NCI-H1105 treated with DMSO at 0.1 percent for 48 hours (cell line): ENCODE measurements around the gene MRPL12.
A peak's percentile ranks its signal among the peaks of the same experiment; 100 is the strongest.

Experiments used
- DNase-seq: peaks from one replicate; lab custom pipeline; 2025; lab: John Stamatoyannopoulos, UW

Gene MRPL12

DNA sequence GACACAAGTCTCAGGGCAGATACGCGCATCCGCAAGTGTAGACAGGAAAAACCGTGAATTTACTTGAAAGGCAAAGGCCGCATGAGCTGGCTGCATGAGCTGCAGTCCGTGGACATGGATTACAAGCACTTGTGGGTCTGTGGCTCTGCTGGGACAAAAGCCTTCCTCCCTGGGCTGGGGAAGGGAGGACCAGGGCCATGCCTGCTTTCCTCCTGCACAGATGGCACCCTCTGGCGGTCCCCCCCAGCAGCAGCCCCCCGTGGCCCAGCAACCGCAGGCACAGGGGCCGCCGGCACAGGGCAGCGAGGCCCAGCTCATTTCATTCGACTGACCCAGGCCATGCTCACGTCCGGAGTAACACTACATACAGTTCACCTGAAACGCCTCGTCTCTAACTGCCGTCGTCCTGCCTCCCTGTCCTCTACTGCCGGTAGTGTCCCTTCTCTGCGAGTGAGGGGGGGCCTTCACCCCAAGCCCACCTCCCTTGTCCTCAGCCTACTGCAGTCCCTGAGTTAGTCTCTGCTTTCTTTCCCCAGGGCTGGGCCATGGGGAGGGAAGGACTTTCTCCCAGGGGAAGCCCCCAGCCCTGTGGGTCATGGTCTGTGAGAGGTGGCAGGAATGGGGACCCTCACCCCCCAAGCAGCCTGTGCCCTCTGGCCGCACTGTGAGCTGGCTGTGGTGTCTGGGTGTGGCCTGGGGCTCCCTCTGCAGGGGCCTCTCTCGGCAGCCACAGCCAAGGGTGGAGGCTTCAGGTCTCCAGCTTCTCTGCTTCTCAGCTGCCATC lies 1.7 kb upstream of the MRPL12 start:
- no peak for DNase-seq

DNA sequence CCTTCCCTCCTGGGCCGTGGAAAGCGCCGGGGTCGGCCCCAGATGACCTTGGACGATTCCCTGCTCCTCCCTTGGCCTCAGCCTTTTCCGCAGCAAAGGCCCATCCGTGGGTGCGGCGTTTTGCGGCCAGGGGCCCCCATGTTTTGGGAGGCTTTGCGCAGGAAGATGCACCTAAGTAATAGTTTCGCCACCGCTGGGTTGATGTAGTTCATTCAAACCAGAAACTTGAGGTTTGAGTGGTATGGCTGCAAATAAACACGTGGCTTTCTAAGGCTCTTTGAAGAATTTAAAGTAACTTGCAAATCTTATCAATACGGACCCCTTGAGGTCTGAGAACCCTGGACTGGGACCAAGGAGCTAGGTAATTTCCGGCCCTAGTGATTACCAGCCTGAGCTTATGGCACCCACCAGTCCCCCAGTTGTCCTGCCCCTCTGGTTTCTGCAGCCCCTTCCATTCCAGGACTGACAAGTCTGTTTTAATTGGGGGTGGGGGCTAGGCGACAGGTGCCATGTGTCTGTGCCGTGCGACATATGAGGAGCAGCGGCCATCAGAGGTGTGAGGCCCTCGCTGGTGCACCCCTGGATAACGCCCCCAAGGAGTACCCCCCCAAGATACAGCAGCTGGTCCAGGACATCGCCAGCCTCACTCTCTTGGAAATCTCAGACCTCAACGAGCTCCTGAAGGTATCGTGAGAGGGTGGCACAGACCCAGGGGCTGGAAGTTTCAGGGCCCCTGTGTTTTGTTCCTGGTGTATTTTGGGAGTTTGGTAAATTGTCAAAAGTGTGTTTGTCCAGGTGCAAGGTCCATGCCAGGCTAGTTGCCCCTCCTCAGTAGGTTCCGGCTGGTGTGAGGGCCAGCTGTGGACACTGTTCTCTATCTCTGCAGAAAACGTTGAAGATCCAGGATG lies 834 bp downstream of the MRPL12 start:
- no peak for DNase-seq

DNA sequence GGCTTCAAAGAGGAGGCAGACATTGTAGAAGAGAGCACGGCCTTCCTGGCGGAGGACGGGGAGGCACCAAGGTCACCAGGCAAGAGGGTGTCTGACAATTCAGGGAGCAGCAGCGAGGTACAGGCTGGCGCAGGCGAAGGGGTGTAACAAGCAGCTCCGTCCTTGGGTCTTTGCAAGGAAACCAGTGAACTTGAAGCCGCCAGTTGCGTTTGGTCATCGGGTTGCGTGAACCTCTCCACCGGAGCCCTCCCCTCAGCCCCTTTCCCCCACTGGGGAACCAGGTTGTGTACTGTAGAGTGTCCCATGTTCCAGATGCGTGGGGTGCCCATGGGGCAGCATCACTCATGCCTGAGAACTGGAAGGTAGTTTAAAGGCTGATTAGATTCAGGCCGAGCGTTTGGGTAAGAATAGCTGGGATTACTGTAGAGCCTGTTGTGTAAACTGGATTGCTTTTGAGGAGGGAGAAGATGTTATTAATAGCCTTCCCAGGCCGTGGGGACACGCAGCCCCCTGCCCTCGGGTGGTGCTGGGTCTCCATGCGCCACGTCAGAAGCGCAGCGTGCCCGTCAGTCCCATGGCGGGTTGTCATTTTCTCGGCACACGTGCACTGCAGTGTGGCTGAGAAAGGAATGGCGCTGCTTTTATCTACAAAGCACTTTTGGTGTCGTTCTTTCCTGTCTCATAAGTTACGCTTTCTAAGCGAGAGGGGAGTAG lies 2.5 kb downstream of the MRPL12 start:
- no peak for DNase-seq

DNA sequence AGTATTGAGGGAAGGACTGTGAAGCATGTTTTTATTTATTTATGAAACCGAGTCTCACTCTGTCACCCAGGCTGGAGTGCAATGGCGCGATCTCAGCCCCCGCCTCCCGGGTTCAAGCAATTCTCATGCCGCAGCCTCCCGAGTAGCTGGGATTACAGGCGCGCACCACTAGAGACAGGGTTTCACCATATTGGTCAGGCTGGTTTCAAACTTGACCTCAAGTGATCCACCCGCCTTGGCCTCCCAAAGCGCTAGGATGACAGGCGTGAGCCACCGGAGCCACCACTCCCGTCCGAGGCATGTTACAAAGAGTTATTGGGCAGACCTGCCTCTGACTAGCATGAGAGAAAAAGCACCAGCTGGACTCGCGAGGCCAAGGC lies 3.1 kb downstream of the MRPL12 start:
- no peak for DNase-seq

DNA sequence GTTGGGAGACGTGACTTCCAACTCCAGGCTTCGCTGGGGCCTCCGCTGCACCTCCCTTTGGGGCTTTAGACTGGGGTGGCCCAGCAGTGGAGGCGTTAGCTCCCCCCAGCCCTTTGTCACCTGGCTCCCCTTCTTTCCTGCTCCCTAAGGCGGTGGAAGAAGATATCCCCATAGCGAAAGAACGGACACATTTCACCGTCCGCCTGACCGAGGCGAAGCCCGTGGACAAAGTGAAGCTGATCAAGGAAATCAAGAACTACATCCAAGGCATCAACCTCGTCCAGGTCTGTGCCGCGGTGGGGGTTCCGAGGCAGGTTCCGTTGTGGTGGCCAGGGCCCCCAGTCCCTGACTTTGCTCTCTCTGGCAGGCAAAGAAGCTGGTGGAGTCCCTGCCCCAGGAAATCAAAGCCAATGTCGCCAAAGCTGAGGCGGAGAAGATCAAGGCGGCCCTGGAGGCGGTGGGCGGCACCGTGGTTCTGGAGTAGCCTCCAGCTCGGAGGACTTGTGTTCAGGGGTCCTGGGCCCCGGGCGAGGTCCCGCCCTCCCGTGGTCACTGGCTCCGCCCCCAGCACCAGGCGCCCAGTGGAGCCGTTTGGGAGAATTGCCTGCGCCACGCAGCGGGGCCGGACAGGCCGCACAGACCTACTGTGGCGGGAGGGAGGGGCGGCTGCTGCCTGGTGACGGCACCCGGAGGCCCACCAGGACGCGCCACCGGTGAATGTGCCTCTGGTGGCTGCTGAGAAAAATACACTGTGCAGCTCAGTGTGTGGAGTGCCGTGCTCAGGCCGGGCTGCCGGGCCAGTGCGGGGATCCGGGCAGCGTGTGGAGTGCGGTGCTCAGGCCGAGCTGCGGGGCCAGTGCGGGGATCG lies 3.8 kb downstream of the MRPL12 start:
- DNase-seq = no peak

DNA sequence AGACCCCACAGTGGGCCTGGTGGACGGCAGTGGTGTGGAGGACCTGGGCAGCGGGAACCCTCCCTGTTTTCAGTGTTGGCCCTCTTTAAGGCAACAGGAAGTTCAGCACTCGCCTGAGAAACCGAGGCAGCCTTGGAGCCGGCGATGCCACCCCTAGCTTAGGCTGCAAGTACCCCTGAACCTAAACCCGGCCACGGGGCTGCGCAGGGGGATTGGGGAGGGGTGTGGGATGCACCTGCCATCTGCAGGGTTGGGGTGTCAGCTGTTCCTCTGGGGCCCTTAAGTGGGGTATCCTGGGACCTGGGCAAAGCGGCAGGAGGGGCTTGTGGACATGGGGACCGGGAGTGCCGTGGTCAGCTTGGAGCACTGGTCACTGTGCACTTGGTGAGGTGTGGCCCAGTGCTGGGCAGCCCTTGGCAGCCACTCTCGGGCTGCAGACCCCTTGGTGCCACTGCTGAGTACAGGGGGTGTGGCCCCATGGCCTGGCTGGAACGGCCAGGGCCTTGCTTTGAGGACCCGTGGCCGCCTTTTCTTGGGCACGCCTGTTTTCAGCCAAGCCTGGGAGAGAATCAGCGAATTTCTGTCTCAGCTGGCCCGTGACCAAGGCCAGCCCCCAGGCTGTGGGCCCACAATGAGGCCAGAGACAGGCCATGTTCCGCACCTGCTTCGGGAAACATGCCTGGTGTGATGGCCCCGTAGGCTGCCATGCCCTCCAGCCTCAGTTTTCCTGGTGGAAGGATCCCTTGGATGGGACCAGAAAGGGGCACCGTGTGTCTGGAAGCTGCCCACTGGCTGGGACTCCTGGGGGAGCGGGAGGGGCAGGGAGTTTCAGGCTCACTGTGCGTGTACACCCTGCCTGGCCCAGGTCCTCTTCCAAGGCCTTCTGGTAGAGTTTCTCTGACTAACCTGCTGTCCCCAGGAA lies 4.8 kb downstream of the MRPL12 start:
- DNase-seq = no peak

DNA sequence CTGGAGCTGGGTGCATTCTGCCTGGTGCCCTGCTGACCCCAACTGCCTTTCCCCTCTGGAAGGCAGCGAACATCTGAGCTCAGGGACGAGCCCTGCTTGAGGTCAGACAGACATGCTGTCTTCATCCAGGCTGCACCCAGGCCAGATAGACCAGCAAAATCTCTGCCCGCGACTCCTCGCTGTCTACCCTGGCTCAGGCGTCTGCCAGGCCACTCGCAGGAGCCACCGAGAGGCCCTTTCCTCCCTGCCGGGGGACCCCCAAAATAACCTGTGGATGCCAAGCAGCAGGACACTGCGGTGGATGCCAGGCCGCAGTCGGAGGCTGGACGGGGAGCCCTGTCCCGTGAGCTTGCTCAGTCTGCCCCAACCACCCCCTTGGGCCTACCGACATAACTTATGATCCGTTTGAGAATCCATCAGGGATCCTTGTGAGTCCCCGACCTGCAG lies 5.6 kb downstream of the MRPL12 start:
- no peak for DNase-seq

DNA sequence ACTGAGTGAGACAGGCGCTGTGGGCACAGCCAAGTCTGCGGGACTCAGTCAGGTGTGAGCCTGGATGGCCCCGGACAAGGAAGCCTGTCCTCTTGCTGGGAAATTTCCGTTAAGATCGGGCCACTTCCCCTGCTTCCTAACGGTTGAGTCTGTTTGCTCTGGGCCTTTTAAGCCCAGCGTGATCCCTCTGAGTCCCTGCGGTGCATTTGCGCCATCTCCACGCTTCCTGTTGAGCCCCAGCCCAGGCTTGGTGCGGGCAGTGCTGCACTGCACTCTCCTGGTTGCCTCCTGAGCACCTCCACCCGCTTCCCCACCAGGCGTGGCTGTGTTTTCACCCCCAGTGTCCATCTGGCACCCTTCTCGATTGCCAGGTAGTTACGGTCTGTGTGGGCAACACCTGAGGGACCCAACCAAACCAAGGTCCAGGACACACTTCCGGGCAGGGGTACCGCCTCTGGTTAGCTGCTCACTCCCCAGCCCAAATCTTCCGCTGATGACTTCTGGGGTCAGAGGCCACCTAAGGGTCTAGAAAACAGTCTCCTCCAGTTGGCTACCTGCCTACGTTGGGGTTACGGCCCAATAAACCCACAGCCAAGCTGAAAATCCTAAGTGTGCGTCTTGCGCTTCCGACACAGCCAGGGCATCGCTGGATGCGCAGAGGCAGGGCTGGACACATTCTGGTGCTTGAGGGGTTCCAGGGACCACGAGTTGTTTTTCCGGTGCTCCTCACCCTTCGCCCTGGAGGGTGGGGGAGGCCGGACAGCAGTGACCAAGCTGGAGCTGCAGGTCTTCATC lies 7.5 kb downstream of the MRPL12 start:
- DNase-seq = no peak

DNA sequence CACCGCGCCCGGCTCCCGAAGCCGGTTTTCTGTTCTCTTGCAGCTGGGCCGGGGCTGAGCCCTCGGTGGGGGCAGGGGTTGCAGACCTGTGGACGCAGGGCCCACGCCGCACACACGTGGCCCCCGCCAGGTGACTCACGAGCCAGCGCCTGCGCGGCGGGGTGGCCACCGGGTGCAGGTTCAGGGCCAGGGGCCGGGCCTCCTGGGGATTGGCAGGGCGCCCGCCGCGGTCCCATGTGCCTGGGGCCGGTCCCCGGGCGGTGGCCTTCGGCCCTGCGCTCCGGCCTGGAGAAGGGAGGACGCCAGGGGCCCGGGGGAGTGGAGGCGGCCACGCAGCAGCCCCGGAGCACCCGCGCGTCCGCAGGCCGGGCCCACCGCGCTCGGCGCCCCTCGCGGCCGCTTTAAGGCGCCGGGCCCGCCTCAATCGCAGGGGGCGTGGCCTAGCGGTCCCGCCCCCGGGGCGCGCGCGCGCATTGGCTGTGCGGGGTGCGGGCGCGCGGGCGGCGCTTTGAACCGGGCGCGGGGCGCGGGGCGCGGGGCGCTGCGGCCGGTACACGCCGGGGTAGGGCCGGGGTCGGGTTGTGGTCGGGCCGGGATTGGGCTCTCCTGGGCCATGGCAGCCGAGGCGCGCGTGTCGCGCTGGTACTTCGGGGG lies 8.8 kb downstream of the MRPL12 start, which contains the start of gene SLC25A10:
SLC25A10 (plus strand) TSS at position 471 of the 654 bp plus-strand sequence; CDS start at position 614, 143 bp downstream.
- DNase-seq = peak; percentile 74

DNA sequence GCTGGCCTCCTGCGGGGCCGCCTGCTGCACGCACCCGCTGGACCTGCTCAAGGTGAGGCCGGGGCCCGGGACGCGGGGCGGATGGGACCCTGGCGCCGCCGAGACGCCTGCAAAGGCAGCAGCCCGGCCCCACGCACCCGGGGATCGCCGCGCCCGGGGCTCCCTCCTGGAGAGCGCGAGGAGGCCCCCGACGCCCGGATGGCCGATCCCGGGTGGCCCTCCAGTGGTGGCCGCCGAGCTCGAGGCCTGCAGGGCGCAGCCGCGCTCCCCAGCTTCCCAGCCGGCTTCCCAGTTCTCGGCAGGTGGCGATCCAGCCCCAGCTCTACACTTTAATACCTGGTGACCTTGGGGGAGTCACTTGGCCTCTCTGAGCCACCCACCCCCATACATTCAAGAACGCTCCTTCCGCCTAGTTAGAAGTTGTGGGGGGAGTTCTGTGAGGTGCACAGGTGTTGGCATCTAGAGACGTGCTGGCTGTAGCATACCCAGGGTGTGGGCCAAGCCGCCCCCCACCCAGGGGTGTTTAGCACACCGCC lies 9.4 kb downstream of the MRPL12 start:
- DNase-seq = peak; percentile 6

DNA sequence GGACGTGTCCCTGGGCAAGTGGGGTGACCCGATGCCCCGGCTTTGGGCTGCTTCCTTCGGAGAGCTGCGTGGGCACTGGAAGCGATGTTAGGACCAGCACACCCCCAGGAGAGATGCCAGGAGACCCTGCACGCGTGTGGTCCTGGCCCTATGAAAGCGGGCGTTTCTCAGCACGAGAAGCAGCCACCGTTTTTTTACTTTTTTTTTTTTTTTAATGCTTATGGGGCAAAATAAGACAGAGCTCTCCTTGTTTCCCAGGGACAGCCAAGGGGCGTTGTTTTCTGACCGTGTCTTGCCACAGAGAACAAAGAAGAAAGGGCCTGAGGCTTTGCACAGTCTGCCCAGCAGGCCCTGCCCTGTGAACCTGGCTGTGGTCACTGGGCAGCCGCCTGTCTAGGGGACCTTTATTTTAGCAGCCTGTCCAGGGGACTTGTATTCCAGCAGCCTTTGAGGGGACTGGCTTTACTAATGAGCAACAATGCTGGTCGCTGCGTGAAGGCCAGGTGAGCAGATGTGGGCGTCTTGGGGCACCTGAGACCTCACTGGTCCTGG lies 9.9 kb downstream of the MRPL12 start:
- no peak for DNase-seq

DNA sequence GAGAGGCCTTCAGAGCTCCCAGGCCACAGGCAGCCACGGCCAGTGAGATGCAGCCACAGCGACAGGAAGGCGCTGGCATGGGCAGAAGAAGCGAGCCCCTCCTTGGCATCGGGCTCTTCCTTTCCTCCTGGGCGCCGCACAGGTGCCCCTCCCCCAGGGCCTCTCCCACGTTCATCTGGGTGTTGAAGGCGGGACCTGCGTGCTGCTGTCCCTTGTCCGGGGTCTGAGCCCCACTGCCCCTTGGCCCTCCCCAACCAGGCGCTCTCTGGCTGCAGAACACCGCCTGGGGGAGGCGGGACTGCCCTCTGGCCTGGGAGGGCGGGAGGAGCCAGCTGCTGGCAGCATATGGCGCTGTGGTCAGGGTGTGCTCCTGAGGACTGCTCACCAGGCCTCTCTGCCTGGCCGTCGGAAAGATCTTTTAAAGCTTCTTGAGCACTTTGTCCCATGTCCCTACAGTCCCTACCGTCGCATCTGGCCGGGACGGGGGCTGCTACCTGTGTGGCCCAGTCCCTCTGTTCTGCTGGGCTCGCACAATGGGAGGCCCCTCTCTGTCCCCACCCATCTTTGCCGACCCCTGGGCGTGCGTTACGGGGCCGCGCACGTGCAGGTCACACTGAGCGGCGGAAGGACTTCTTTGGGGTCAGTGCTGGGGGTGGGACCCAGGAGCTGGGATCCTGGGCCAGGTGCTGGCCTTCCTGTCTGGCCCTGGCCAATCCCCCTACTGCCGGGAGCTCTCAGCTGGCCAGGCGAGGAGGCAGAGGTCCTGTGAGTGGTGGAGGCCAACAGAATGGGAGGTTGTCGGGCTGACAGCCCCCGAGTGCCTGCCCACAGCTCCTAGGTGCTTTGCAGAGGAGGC lies 10.6 kb downstream of the MRPL12 start:
- no peak for DNase-seq

DNA sequence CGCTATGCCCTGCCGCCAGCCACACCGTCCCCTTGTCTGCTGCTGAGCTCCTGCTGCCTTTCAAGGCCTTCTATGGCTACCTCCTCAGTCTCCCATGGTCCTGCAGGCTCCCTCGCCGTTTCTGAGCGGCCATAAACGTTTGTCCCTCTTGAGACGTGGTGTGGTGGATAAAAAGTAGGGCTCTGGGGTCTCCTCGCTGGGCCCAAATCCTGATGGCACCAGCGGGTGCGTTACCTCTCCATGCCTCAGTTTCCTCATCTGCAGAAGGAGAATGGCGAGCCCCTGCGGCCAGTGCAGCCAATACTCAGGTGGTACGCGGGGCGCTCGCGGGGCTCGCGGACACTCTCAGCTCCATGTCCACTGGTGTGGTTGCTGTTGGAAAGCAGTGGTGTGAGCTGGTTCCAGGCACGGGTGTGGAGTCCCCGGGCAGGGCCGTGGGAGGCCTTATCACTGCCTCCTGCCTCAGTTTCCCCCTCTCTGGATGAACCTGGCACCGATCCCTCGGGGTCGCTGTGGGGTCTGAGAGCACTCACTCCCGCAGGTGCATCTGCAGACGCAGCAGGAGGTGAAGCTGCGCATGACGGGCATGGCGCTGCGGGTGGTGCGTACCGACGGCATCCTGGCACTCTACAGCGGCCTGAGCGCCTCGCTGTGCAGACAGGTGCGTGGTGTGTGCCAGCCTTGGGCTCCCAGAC lies 11.4 kb downstream of the MRPL12 start:
- no peak for DNase-seq

DNA sequence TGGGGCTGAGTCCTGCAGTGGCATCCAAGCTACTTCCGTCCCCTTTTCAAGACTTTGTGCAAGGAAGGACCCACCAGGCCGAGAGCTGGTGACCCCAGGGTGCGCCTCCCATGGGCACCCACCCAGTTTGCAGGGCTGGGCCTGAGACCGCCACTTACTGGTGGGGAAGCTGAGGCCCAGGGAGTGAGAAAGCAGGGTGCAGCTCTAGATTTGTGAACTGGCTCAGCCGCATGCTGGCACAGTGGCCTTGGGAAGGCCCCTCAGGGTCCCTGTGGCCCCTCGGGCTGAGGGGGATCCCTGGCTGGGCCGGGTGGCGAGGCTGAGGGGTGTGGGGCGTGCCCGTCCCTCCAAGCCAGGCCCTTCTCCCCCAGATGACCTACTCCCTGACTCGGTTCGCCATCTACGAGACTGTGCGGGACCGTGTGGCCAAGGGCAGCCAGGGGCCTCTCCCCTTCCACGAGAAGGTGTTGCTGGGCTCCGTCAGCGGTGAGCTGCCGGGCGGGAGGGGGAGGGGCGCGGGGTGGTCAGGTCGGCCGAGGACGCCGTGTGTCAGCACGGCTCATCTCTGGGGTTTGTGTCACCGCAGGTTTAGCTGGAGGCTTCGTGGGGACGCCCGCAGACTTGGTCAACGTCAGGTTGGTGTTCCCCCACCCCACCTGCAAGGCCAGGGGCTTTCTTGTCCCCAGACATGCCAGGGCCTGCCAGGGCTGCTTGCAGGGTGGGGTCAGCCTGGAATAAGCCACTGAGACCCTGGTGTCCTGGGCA lies 12.1 kb downstream of the MRPL12 start:
- no peak for DNase-seq

DNA sequence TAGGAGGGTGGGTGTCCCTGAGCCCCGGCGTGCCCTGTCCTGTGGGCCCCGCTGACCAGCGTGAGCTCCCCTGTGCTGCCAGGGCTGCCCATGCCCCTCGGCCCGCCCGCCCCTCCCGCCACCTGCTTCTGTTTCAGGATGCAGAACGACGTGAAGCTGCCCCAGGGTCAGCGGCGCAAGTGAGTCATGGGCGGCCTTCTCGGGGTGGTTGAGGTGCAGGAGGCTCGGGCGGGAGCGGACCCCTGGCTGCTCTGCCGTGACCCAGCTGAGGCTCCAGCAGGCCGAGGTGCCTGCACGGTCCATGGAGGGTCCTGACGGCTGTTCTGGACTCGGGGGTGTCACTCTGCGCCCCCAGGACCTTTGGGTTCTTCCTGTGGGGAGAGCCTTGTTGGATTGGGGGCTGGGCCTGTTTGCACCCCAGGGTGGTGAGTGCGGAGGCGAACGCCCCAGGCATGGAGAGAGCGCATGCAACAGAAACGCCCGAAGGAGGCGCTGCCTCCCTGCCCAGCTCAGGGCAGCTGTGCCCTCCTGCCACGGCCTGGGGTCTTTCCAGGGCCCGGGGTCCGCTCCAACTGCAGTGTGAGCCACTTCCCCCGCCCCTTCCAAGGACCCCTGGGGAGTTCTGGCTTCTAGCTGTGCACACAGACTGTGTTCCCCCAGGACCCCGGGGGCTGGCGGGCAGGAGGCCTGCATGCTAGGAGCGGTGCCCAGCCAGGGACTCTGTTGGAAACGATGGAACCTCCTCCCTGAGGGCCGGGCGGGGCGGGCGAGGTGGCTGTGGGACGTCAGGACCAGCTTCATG lies 12.9 kb downstream of the MRPL12 start:
- DNase-seq = no peak
